NCI-H524 treated with DMSO at 0.1 percent for 48 hours (cell line): ENCODE results near the gene OSBPL3.
"Not testable (repeated sequence)": the region's sequence is repeated elsewhere in the genome, so short reads cannot be mapped to it uniquely, and the experiment has no call there.

Source experiments
- DNase-seq: peaks from one replicate; lab custom pipeline; 2025; lab: John Stamatoyannopoulos, UW

OSBPL3 gene

DNA sequence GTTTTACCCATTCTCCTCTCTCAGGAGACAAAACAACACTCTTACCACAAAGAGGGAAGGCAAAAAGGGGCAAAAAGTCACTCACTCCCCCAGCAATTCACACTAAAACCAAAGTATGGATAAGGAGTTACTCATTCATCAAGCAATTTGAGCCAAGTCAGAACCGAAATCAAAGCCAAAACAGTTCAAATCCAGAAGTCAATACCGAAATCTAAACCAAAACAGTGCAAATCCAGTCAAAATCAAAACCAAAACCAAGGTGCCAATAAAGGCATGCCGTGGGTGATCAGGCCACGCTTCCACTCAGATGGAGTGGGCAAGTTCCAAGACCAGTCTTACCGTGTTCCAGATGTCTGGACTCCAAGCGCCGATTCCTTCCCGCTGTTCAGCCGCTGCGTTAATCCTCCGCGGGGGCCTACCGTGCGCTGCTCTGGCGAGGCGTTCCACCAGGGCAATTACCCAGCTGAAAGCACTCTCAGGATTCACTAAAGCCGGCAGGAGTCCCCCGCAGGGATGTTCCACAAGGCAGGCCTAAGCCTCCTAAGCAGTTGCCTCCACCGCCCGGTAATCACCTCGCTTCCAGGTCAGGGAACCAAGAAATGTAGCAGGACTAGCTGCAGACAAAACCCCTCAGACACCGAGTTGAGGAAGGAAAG is 185.1 kb downstream of the OSBPL3 start:
- not testable (repeated sequence) for DNase-seq

DNA sequence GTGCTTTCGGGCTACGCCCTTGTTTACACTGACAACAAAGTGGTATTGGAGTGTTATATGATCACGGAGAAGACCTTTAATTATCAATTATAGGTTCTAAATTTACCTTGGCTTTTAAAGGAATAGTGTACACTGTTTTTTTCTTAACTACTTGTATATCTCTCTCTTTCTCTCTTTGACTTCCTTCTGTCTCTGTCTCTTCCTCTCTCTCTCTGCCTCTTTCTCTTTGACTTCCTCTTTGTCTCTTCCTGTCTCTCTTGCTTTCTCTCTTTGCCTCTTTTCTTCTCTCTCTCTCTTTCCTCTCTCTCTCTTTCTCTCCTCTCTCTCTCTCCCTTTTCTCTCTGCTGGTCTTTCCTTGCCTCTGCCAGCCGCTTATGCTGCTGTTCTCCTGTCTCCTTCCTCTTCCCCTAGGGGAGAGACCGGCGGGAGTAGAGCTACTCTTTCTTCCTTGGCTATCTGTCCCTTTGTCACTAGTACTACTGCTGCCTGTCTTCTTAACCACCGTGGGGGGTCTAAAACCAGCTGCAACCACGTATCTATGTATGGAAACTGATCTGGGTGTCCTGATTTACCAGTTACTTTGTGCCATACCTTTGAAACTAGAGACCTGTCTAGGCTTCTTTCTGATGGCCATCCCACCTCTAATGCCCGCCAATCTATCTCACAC is 185.9 kb downstream of the OSBPL3 start:
- DNase-seq, result no peak

DNA sequence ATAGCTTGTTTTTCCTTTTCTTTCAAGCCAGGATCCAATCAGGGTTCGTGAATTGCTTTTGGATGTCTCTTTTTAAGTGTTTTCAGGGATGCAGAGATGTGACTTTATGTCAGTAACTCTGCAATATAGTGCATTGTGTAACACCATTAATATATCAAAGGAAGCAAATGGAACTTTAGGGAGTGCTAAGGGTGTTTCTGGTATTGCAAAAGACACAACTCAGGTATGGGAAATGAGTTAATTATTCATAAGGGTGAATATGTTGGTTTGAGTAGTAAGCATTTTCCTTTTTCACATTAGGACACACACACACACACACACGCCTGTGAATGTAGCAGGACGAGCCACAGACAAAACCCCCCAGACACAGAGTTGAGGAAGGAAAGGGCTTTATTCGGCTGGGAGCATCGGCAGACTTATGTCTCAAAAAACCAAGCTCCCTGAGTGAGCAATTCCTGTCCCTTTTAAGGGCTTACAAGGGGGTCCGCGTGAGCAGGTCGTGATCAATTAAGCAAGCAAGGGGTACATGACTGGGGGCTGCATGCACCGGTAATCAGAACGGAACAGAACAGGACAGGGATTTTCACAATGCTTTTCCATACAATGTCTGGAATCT is 190.9 kb downstream of the OSBPL3 start:
- DNase-seq, result no peak

DNA sequence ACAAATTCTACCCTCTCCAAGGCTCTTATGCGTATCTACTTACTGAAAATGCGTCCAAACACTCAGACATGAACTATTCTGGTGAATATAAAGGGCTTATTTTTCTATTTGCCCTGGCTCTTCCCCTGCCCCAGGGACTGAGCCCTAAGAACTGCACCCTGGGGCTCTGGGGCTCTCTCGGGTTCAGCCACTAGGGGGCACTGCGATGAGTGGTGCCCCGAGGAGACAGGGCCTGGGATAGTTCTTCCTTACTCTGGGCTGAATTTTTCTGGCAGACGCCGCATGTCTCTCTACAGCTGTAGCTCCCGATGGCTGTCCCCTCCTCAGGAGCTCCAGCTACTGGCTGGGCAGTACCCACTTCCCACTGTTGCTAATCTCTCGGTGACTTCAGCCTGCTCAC is 191.9 kb downstream of the OSBPL3 start:
- no peak for DNase-seq

DNA sequence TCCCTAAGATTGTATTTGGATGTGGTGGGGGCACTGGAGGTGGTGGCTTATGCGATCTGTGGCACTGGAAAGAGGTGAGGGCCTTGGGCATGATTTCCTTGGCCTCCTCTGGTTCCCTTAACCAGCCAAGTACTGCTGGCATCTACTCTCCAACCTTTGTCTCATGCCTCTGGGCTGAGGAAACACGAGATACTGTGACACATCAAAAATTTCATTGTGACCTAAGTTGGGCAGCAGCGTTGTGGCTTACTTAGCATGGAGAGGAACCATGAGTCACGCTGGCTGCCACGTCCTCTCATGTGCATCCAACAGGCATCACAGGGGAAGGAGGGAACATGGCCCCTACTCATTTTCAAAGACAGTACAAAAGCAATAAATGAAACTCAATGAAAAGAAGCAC is 193.0 kb downstream of the OSBPL3 start:
- DNase-seq, result no peak

DNA sequence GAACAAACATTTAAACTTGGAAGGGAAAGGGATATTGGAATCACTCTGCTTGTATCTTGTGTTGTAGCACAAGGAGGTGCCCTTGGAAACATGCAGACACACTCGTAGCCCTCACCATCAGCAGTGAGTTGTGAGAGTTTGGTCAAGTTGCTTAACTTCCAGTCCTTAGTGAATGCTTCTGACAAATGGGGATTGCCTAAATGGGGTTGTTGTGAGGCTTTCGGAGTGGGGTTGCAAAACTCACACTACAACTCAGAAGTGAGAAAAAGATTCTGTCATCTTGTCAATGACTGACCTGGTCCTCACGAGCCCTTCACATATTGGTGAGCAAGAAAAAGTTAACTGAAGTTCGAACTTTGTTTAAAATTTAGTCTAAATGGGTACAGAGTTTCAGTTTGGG is 193.7 kb downstream of the OSBPL3 start:
- DNase-seq, result no peak

DNA sequence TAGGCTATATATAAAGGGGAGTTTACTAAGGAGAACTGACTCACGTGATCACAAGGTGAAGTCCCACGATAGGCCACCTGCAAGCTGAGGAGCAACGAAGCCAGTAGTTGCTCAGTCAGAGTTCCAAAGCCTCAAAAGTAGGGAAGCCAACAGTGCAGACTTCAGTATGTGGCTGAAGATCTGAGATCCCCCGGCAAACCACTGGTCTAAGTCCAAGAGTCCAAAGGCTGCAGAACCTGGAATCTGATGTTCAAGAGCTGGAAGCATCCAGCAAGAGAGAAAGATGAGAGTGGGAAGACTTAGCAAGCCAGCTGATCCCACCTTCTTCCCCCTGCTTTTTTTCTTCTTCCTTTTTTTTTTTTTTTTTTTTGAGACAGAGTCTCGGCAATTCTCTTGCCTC is 195.7 kb downstream of the OSBPL3 start:
- DNase-seq, result no peak

DNA sequence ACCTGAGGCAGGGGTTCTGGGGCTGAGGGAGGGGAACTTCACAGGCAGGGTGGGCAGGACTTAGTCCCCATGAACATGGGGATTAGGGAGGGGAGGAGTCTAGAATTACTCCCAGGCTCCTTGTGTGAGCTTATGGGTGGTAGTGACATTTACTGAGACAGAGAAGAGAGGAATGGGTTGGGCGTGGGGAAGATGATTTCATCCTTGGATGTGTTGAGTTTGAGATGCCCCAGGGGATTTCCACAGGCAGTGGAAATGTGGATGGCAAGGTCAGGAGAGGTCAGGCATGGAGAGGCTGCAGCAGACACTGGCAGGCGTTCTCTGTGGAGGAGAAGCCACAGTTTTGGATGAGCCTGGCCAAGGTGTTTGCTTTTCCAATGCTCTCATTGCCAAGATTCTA is 196.3 kb downstream of the OSBPL3 start:
- DNase-seq, result no peak

DNA sequence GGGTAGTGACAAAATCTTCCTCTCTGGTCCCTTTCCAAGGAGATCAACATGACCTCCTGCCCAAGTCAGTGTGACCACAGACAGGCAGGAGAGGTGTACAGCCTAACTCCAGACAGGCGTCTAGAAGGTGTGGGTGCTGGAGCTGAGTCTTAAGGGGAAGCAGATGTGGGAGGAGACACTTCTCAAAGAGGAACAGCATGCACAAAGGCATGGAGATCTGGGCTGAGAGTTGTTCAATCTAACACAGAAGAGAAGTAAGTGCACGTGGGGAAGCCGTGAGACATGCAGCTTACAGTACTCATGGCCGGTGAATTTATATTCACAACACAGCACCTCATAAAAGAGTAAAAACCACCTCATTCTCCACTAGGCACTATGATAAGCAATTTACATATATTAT is 198.9 kb downstream of the OSBPL3 start:
- no peak for DNase-seq

DNA sequence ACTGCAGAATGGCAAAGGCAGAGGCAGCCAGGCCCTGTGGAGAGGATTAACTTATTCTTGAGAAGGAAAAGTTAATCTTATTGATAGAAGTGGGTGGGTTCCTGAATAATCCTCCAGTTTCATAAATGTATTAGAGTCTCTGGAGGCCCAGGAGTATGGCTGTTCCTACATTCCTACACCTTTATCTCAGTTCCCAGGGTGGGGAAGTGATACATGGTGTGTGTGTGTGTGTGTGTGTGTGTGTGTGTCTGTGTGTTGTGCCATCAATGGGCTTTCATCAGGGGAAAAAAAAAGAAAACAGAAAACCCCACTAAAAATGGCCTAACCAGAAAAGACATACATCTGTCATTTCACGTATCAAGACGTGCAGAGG is 200.7 kb downstream of the OSBPL3 start:
- DNase-seq, result no peak

DNA sequence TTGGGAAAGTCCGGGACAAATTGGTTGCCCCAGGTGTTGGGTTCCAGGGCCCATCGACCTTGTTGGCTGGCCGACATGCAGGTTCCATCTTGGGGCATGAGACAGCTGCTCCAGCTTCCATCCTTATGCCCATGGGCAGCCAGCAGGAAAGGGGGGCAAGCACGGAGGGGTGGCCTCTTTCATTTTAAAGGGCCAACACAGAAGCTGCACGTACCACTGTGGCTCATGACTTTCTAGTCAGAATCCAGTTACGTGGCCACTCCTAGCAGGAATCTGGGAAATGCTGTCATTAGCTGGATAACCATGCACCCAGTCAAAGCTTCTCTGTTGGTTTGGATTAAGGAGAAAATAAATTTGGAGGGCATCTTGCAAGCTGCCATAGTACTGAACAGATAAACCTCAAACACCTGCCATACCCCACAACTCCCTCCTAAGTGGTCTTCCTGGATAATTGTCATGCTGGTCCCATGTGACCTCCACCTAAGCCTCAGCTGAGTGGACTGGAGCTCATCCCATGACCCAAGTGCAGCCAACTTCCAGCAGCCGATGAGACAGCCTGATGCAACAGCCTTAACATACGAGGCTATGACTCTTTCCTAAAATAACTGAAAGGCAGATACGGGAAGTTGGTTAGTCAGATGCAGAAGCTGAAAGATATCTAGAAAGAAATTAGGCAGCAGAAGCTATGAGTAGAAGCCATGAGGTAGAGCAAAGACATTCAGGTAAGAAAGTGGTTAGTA is 201.3 kb downstream of the OSBPL3 start:
- DNase-seq, result no peak

DNA sequence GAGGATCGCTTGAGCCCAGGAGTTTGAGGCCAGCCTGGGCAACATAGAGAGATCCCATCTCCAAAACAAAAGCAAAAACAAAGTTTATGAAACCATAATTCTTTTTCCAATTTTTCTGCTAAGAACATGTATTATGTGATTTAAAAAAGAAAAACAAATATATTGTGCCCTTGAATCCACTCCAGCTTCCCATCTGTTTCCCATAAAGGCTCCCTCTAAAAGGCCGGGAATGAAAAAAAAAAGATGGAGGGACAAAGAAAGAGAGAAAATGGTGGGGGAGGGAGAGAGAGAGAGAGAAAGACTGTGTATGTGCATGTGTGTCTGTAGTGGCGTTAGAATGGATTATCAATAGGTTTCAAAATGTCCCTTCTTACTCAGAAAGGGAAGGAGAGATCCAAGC is 202.2 kb downstream of the OSBPL3 start:
- no peak for DNase-seq

DNA sequence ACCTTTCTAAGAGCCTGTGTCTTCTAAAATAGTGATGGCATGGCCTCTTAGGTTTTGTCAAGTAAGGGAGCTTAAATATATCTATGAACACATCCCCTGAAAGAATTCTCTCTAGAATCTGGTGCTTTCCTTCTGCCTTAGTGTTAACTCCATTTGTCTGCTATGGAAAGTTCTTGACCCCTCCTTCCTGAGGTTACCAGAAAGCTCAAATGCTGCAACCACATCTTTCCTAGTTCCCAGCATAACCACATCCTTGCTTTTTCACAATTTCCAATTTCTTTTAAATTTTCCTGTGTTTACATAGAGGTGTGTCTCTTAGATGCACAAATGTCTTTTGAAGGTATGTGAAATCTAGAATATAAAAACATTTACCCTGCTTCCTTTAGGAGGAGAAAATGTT is 206.3 kb downstream of the OSBPL3 start:
- no peak for DNase-seq

DNA sequence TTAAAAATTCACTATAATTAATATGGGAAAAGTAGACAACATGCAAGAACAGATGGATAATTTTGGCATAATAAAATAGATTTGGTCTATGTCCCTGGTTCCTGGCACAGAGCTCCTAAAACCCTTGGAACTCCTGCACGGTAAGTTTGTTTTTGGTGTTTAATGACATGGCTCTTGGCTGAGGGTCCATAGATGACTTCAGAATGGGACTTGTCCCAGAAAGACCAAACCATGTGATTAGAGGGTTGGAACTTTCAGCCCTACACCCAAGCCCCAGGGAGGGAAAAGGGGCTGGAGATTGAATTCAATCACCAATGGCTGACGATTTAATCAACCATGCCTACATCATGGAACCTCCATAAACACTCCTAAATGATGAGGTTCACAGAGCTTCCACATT is 210.1 kb downstream of the OSBPL3 start:
- DNase-seq, result no peak

DNA sequence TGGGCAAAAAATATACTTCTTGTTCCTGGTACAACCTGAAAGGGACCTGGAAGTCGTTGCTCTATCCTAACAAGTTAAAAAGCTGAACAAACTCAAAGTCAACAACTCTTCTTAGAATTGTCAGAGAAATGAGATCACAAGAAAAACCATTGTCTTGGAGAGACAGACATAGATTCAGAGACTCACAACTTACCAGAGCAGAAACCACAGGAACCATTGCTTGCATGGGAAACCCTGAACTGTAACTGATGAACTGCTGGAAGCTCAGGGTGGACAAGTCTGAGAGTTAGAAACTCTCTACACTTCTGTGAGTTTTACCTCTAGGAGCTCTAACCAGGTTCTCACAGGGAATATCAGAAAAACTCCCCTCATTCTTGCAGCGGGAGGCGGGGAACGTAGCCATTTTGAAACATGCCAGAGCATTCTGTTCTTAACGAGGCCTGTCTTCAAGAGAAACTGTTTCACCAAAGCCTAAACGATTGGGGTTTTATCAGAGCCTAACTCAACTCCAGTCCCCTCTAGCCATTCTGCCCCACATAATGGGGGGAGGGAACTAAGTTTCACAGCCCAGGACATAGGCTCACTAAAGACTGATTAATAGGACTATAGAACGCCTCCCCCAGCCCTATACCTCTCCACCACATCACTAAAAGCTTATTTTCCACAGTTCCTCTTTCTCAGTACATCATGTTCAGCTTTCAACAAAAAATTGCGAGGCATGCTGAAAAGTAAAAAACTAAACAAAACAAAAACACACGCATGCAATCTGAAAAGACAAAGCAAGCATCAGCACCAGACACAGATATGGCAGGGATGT is 210.8 kb downstream of the OSBPL3 start:
- no peak for DNase-seq

DNA sequence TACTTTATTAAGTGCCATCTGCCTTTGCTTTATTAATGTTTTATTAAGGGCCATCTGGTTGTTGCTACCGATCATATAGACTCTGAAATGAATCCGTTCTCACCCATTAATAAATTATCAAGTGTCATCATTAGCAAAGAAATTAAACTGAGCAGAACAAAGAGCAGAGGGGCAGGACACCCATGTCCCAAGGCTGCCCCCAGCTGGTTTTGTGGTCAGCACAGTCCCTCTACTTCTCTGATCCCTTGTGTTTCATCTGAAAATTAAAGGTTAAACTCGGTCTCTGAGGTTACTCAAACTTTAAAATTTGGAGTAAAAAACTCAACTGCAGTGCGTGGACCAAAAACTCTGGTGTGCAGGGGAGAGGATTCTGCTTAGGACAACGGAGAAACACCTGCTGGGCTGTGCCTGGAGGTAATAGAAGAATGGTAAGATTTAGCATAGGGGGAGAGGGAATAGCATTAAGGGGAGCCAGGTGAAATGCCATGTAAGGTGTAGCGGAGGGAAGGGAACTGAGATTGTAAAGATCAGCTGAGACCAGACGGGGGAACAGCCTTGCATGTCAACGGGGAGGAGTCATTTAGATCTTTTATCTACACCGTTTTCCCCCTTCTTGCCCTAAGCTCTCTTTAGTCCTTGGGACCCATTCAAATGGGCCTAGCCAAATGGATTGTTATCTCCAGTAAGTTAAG is 212.0 kb downstream of the OSBPL3 start:
- DNase-seq, result no peak

DNA sequence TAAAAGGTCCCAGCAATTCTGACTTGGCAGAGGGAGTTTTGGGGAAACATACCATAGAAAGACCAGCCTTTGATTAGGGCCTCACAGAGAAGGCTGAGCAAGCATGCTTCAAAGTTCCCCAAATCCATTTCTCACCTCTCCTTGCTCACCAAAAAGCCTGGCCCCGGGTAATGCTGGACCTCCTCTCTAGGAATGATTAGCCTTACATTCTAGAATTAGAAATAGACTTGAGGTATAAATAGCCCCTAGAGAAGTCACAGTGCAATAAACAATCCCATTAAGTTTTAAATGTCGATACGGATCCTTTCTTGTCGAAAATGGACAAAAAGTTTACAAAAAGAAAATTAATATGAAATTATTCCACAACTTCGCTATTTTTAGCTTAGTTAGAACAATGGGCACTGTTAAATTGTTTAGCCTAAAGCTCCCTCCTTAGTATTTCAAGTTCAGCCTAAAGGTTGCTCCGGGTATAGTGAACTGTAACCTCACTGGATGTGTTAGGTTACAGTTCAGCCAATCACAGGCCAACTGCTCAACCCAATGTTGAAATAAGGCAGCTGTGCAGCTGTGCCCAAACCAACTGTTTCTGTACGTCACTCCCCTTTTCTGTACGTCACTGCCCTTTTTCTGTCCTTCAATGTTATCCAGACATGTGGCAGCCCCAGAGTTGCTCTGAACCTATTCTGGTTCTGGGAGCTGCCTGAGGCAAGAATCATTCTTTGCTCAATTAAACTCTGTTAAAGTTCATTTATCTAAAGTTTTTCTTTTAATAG is 214.8 kb downstream of the OSBPL3 start:
- DNase-seq, result no peak

DNA sequence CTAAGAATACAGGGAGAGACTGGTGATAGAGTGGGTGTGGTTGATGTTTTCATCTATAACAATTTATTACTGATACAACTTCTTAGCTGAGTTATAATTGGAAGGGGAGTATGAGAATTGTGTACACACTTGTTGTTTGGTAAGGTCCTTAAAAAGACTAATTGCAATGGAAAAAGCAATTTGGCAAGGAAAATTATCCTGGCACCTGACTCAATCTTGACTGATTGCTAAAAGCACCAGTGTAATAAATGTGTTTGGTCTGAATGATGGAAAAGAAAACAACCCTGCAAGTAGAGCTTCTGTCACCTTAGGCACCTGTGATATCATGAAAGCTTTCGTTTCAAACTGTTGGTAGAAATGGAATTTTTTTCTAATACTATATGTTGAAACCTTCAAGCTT is 216.0 kb downstream of the OSBPL3 start:
- no peak for DNase-seq

DNA sequence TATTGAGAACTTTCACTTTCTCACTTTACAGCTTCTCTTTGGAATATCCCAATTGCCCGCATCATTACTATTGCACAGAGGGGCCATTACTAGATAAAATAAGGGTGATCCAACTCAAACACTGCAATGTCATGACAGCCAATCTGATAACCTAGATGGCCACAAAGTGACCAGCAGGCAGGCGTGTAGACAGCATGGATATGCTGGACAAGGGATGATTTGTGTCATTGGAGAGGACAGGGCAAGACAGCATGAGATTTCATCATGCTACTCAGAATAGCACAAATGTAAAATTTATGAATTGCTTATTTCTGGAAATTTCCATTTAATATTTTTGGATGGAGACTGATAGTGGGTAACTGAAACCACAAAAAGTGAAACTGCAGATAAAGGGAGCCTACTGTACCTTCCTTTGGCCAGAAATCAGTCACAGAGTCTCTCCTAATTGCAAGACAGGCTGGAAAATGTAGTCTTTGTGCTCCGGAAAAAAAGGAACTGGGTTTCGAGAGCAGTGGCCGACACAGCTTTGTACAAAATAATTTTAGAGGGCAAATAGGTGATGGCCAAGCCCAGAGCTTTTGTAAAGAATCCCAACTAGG is 216.6 kb downstream of the OSBPL3 start:
- no peak for DNase-seq

DNA sequence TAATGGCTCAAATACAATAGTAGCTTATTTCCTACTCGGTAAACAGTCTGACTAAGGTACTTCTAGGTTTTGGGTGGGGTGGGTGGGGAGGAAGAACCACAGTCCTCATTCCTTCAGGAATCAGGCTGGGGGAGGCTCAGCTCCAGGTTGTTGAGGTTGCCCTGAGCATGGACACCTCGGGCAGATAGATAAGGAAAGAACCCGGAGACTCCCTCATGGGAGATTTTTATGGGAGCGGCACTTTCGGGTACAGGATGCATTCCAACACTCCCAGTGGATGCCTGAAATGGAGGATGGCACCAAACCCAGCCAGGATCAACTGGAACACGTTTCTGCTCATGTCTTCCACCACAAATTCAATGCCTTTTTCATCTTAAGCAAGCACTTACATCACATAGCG is 217.2 kb downstream of the OSBPL3 start:
- DNase-seq, result no peak
